GM19043 (cell line): ENCODE measurements around the gene PCAT6.
"Not testable (repeated sequence)": the region's sequence is repeated elsewhere in the genome, so short reads cannot be mapped to it uniquely, and the experiment has no call there.

ENCODE experiments used
- ATAC-seq: cut with Tn5 transposase; IDR thresholded peaks from one replicate; pipeline ENCODE4 v1.9.1; 2021; ENCODE audit warnings: low read depth; ENCODE audit not compliant: unreplicated experiment

PCAT6 gene

DNA sequence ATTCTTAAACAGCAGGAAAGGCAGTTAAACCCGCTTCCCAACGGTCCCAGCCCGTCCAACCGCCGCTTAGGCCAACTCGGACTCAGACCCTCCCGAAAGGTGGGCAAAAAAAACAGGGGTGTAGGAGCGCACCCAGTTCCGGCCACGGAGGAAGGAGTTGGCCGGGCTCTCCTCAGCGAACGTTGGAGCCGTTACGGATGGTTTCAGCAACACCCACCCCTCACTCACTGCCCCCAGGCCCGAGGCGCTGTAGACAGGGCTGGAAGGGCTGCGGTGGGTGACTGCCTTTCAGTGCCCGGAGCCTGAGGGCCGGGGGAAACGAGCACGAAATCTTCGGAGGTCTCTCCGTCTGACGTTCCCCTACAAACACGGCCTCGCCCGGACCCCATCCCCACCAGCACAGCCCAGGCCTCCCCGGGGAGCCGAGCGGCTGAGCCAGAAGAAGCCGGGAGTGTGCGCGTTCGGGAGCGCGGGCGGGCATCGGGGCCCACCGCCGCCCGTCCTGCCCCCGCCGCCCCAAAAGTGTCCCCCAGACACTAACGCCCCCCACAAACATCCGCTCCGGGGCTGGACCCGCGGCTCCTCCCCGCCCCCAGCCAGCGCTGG lies 3.8 kb upstream of the PCAT6 start:
- ATAC-seq = no peak

DNA sequence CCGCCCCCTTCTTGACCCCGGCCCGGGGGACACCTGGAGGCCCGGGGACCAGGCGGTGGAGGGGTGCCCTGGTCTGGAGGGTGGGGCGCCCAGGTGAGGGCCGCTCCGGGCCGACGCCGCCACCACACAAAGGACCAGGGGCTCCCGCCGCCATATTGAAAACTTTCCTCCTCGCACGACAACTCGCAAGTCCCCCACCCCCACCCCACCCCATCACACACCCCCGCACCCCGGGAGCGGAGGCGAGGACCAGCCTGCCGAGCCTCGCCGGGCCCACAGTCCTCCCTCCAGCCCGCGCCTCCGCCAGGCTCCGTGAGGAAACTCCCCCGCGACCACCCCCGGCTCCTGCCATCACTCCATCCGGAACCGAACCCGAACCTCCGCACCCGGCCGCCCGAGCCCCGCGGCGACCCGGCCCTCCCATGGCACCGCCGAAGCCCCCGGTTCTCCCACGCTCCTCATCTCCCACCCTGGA lies 3.3 kb upstream of the PCAT6 start:
- no peak for ATAC-seq

DNA sequence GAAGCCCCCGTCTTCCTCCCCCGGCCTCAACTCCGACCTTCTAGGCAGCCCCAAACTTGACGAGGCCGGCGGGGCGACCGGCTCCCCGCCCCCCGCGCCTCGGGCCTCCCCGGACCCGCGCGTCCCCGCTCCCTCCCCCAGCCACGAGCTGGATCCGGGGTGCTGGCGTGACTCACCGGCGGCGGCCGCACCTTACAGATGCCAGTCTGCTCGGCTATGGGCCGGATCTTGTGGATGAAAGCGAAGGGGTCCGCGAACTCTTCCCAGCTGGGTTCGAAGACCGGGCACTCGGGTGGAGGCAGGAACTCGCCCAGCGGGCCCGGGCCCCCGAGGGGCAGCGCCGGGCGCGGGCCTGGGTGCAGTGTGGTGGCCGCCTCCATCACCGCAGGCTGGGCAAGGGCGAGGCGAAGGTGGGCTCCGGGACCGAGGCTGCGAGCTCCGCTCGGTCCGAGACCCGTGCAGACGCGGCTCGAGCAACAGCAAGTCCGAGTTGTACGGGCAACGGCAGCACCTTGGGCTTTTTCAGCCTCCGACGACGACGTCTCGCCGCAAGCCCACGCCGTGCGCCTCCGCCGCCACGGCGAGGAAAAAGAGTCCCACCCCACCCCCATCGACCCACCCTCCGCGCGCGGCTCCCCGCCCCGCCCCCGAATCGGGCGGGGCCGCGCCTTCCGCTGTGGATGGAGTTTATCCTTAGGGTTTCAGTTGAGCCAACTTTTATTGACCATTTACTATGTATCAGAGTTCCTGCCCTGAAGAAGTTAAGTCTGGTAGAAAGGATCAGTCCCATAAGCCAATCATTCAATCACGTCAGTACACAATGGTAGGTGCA lies 2.6 kb upstream of the PCAT6 start, which contains the start of gene KDM5B:
KDM5B (minus strand) TSS at position 496 of the 832 bp plus-strand sequence; CDS start at position 380, 116 bp downstream.
- ATAC-seq = no peak

DNA sequence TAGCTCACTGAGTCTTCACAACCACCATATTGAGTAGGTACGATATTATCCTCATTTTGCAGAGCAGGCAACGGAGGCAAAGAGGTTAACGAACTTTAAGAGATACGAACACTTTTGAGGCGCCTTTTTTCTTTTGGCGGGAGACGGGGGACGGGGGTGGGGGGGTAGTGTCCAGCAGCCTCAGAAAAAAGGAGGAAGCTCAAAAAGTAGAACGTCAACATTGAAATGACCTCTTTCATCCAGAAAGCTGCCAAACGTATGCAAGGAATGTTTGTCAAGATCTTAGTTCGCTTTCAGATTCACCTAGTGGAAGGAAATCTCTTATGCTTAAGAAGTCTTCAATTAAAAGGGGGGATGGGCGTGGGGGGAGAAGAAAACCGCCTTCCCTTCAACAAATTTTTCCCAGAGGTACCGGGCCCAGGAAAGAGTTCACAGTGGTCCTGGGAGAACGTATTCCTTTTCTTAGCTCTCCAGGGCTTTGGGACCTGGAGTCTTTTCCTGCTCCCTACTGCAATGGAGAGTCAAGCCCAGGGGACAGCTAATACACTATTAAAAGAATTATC lies 1.1 kb upstream of the PCAT6 start:
- ATAC-seq = no peak

DNA sequence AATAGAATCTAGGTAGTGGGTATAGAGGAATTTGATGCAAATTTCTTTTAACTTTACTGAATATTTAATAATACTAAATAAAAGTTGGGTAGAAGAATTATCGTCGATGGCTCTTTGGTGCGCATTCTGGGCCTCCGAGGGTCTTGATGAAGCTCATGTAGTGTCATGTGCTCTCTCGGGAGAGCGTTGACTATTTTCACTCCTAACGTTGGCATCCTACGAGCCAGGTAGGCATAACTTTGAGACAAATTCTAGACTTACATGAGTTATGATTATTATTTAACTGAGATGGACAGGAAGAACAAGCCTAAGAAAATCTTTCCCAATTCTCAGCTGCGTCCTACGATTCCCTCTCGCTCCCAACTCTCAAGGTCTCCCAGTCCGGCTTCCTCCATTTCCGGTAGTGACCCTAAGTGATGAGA lies 550 bp upstream of the PCAT6 start:
- ATAC-seq = no peak

DNA sequence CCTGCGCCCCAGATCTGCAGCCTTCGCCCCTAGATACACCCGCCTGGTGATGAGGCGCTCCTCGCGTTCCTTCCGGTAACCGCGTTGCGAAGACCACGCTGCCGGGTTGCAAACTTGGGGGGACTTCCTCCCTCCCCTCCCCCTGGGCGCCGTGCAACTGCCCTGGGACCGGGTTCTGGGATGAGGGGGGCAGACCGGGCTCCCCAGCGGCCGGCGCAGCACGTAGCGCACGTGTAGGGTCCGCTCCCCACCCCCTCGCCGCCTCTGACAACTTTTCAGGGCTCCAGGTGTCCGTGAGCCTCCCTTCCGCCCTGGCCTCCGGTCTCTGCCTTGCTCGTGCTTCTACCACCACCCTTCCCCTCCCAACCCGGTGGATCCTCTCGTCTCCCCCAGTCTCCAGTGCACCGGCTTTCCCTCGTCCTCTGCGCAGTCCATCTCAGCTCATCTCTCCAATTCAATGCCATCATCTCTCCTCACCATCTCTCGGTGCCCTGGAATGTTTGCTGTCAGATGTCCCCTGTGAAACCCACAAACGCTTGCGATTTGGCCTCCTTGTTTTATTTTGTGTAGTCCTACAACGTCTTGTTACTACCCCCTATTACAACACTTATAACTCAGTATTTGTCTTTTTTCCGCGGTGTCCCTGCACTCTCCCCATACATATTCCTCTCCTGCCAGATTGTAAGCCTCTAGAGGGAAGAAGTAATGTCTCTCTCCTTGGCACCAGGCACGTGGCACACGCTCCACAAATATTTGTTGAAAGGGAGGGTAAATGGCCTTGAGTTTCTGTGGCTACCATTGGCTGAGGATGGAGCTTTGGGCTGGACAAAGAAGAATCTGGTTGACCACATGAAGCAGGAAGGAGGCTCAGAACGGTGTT lies 782 bp downstream of the PCAT6 start:
- ATAC-seq = no peak

DNA sequence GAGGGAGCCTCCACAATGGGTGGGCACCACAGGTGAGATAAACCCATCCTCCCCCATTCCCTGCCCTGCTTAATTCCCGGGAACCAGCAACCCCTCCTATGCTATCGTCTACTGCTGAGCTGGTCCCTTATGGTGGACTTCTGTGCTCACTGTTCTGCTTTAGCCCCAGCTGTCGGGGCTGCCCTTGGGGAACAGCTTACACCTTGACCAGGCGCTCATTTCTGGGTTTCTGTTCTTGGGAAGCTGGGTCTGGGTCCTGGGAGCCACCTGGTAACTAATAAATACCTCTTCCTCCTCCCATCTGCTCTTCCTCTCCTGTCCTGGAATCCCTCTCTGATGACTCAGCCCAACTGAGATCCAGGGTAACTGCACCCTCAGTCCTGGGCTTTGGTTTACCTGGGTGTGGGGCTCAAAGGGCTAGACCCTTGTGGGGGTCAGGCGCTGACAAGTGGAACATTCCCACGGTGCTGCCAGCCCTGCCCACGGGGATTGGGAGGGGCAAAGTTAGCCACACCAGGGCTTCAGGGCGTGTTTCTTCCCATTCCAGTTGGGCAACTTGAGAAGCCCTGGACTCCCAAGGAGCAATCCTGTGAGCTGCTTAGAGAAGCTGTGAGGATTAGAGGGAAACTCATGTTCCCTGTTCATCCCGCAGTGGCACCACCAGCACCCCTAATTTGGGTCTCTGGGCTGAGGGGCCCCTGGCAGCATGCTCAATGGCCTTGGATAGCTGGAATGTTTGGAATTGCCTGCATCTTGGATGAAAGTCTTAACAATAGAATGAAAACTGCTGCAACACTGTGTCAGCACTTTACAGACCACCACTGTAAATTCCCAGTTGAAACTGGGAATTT lies 1.6 kb downstream of the PCAT6 start:
- no peak for ATAC-seq

DNA sequence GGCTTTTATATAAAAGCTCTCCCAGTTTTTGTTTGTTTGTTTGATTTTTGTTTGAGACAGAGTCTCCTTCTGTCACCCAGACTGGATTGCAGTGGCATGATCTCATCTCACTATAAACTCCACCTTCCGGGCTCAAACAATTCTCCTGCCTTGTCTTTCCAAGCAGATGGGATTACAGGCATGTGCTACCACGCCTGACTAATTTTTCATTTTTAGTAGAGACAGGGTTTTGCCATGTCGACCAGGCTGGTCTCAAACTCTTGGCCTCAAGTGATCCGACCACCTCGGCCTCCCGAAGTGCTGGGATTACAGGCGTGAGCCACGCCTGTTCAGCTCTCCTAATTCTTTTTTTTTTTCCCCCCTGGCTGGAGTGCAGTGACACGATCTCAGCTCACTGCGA lies 4.4 kb downstream of the PCAT6 start:
- ATAC-seq = no peak

DNA sequence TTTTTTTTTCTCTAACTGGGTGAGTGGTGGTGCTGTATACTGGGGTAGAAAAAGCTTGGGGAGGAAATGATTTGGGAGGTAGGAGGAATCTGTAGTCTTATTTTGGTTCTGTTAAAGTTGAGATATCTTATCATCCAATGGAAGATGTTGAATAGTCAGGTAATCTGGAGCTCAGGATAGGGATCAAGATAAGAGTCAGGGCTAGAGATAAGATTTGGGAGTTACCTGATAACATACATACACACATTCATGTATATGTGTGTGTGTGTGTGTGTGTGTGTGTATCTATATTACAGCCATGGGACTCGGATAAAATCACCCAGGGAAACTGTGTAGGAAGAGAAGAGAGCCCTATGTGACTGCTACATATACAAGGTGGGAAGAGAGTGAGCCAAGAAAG lies 8.1 kb downstream of the PCAT6 start:
- no peak for ATAC-seq

DNA sequence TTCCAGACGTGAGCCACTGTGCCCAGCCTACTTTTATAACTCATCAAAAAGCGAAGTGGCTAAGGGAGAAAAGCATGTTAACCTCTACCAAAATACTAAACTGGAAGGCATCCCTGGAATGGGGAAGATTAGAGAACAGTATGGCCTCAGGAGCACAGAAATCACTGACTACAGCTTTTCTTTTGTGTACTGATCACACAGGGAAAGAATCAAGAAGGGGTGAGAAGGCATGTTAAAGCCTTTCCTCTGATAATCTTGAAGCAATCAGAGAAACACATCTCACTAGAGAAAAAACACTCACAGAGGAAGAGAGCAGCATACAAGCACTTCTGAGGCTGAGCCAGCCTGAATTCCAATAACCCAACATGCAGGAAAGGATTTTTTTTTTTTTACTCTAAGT lies 10.7 kb downstream of the PCAT6 start:
- ATAC-seq = no peak

DNA sequence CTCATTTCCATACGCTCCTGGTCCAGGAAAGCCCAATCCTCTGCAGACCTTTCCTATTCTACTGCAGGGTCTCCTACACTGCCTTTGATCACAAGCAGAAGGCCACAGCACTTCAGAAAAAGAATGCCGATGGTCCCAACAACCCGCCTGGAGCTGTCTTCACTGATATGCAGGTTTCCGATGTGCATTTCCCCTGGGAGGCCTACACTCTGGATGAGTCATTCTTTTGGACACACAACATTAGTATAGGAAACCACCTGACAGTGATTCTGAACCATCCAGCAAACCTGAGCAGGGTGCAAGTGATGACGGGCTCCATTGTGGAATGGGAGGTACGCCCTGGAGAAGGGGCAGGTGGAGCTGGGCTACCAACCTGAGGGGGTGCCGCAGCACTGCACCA lies 15.0 kb downstream of the PCAT6 start:
- no peak for ATAC-seq

DNA sequence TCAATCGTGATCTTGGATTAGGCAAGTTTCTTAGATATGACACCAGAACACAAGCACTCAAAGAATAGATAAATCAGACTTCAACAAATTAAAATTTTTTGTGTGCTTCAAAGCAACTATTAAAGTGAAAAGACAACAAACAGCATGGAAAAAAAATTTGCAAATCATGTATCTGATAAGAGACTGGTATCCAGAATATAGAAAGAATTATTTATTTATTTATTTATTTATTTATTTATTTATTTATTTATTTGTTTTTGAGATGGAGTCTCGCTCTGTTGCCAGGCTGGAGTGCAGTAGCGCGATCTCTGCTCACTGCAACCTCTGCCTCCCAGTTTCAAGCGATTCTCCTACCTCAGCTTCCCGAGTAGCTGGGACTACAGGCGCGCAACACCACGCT lies 18.5 kb downstream of the PCAT6 start:
- not testable (repeated sequence) for ATAC-seq

DNA sequence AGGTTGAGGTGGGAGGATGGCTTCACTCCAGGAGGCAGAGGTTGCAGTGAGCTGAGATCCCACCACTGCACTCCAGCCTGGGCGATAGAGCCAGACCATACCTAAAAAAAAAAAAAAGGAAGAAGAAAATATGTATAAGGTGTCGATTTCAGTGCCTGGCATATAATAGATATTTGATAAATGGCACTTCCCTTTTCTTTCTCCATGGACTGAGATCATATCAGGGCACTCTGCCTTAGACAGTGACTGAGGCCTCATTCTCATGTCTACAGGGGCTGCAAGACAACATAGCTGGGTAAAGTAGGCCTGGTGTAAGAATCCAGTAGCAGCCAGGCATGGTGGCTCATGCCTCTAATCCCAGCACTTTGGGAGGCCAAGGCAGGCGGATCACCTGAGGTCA lies 21.2 kb downstream of the PCAT6 start:
- ATAC-seq = no peak

DNA sequence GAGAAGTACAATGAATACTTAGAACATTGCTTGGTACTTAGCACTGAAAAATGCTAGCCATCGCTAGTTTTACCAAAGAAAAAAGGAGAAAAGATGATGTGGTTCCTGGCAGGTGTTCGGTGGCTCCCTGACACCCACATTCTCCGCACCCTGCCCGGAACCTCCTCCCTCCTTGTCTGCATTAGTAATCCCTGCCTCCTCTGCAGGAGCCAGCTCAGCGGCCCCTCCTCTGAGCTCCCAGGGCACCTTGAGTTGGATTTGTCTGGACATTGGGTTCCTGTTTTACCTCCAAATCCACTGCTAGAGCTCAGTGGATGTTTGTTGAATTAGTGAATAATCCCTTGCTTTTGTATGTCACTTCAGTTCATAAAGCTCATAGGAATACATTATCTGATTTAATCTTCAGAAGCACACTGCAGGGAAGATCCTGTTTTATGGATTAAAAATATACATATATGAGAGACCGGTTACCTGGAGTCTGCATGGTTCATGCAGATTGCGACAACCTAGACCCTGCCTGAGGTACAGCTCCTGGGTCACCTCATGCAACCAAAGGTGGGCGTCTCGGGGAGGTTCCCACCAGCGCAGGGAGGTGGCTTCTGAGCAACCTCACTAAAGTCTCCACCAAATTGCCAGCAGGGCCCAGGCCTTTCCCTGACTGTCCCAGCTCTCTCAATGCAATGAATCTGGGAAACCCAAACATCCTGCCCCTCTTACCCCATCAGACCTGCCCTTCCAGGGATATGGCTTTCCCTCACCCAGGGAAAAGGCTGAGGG lies 24.2 kb downstream of the PCAT6 start:
- no peak for ATAC-seq

DNA sequence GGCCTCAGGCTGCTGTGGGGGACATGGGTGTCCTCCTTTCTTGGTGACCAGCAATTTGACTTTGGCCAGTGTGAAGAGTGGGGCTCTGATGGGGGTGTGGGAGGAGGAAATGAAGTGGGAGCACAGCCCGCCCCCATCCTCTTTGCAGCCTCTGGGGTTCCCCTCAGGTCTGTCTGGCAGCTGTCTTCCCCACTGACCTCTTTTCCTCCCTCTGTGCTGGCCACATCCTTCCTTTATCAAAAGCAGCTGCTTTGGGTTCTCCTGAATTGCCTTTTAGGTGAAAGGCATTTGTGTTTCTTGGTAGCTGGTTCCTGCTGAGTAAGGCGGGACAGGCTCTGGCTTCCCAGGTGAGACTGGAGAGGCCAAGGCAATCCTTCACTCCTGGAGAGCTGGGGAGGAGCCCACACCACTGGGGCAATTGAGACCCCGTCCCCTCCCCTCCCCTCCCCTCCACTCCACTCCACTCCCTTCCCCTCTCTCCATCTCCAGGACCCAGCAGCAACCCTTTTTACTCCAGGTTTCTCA lies 24.9 kb downstream of the PCAT6 start:
- no peak for ATAC-seq

DNA sequence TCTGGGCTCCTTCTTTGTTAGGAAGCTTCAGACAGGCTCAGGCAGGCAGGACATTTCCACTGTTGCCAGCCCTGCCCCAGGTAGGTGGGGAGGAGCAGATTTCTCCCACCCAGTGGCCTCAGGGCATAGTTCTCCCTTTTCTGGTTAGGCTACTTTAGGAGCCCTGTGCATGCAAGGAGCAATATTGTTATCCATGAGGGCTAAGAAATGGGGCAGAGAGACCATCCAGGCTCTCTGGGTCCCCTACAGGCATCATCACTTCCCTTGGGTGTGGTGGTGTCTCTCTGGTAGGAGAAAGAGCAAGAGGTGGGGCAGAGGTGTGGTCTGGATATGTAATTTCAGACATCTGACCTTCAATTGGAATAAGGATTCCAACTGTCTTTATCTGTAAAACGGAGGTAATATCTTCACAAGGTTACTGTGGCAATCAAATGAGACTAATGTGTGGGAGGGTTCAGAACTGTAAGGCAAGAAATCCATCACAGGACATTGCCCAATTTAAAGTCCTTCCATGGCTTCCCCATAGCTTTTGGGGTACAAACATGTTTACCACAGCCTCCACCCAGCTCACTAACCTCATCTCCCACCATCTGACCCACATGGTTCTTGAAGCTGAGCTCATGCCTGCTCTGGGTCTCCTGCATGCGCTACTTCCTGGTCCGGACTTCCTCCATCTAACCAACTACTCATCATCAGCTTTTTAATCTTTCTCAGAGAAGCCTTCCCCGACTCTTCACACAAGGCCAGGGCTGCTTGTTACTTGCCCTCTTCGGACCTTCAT lies 26.1 kb downstream of the PCAT6 start:
- ATAC-seq = no peak

DNA sequence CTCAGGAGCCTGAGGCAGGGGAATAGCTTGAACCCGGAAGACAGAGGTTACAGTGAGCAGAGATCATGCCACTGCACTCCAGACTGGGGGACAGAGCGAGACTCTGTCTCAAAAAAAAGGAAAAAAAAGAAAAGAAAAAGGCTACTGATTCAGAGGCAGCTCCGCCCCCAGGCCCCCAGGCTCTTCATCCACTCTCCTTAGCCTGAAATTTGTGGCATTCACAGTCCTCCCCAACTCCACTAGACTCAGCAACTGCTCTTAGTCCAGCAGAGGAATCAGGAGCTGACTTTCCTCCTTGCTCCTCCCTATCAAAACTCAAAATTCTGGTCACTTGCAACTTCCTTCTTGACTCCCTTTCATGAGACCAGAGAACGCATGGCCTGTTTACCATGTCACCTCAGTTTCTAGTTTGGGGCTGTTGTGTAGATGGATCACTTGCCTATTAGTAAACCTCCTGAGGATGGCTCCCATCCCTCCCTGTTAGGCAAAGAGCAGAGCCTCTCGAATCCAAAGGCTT lies 27.1 kb downstream of the PCAT6 start:
- no peak for ATAC-seq

DNA sequence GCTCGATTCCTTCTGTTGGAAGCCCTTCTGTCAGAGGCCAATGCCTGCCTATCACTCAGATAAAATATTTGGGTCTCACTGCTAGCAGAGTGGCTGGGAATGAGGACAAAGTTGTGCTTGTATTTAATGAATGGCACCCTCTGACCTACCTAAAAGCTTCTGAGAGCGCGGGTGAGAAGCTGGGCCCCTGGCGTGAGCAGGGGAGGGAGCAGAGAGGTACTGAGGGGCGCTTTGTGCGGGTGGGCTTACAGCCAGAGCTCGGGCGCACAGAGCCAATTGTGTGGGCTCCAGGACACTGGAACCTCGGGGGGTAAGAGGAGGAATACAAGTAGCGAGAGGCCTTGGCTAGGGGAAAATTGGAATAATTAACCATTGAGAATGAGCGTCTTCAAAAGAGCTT lies 32.3 kb downstream of the PCAT6 start:
- no peak for ATAC-seq
